HCT116 (cell line): ENCODE measurements around the gene ZFHX3. TPM values are rescaled to one million over a fixed set of nuclear protein-coding genes. Genes with fewer than 3 reads are reported as not detected.

Experiments
- ATAC-seq: fragments of 200-7000 bp; cut with Tn5 transposase; 2 replicates; pipeline ENCODE4 v1.9.1; 2020; ENCODE audit warnings: mild to moderate bottlenecking, moderate library complexity
- BruUV-seq: library from RNA; stranded (reverse); fragments of 400-500 nt; replicated peaks from 2 replicates; lab custom pipeline; 2021; lab: Mats Ljungman, UMichigan
- CTCF ChIA-PET: fragments of 300-600 bp; sonication (Branson Sonifier 250); formaldehyde crosslinking; loops from one replicate; lab custom pipeline; 2021; ENCODE audit warnings: antibody characterized with exemption; lab: Charles Lee
- POLR2A ChIA-PET: fragments of 300-600, 350-600 bp; sonication (Branson Sonifier 250); formaldehyde crosslinking; loops from one replicate; lab custom pipeline; 2021; ENCODE audit warnings: antibody characterized with exemption; lab: Charles Lee
- RAD21 ChIA-PET, 2 experiments: fragments of 300-600 bp; sonication (Branson Sonifier 250); formaldehyde crosslinking; loops; one replicate each; lab custom pipeline; 2023; ENCODE audit warnings: low total read pairs in 2 of 2; ENCODE audit not compliant: uncharacterized antibody in 2 of 2, unreplicated experiment in 2 of 2, low non-redundant PET in 1 of 2; lab: Charles Lee
- DNase-seq: peaks from one replicate; pipeline ENCODE4 v3.0.0-alpha.2; 2010; ENCODE audit warnings: low read depth, low spot score
- H2AFZ ChIP-seq: fragments of 200-600 bp; shearing (Covaris generic), sonication (generic); 2 replicates; pipeline ENCODE4 v1.6.1; 2017; ENCODE audit warnings: low read depth, mixed run types, mixed read lengths, antibody characterized with exemption, low read length; ENCODE audit not compliant: poor library complexity, severe bottlenecking
- H3K27ac ChIP-seq: 2 replicates; pipeline ENCODE4 v1.5.1; 2012; ENCODE audit warnings: low read depth, low read length
- H3K27me3 ChIP-seq: fragments of 200-600 bp; sonication (generic); 2 replicates; pipeline ENCODE4 v1.6.1; 2016; ENCODE audit warnings: mixed run types, low read length, mixed read lengths; ENCODE audit not compliant: insufficient read depth
- H3K36me3 ChIP-seq, 2 experiments: fragments of 200-500 bp in 1 of 2; fragments of 200-600 bp in 1 of 2; sonication (Bioruptor generic) in 1 of 2; sonication (generic) in 1 of 2; 2 replicates each; pipeline versions ENCODE4 v1.5.1 to v1.6.1; 2014 to 2016; ENCODE audit warnings: low read length in 2 of 2, inconsistent platforms in 1 of 2, mixed read lengths in 1 of 2, mixed run types in 1 of 2; ENCODE audit not compliant: insufficient read depth in 2 of 2, control insufficient read depth in 1 of 2
- H3K4me1 ChIP-seq, 2 experiments: fragments of 200-600 bp in 1 of 2; sonication (generic) in 1 of 2; 2 replicates each; pipeline versions ENCODE4 v1.5.1 to v1.6.1; 2012 to 2017; ENCODE audit warnings: low read length in 2 of 2, inconsistent platforms in 1 of 2, mild to moderate bottlenecking in 1 of 2, mixed read lengths in 1 of 2, mixed run types in 1 of 2, moderate library complexity in 1 of 2; ENCODE audit not compliant: insufficient read depth in 2 of 2, control insufficient read depth in 1 of 2
- H3K4me2 ChIP-seq: fragments of 200-600 bp; sonication (generic); 2 replicates; pipeline ENCODE4 v1.6.1; 2017; ENCODE audit warnings: mixed run types, low read length, mixed read lengths
- H3K4me3 ChIP-seq, 2 experiments: fragments of 200-600 bp in 1 of 2; sonication (generic) in 1 of 2; replicated peaks in 1 of 2; 2 replicates each; pipeline ENCODE4 v1.5.1; 2011 to 2016; ENCODE audit warnings: low read length in 2 of 2, control low read depth in 1 of 2, low read depth in 1 of 2, mild to moderate bottlenecking in 1 of 2, mixed read lengths in 1 of 2, mixed run types in 1 of 2
- H3K79me2 ChIP-seq: fragments of 200-600 bp; sonication (generic); 2 replicates; pipeline ENCODE4 v1.6.1; 2017; ENCODE audit warnings: mild to moderate bottlenecking, mixed run types, low read length, moderate library complexity, mixed read lengths; ENCODE audit not compliant: insufficient read depth
- H3K9ac ChIP-seq: fragments of 200-600 bp; sonication (generic); 2 replicates; pipeline ENCODE4 v1.6.1; 2016; ENCODE audit warnings: low read length, mixed read lengths
- H3K9me2 ChIP-seq: fragments of 200-600 bp; sonication (generic), shearing (Covaris generic); 2 replicates; pipeline ENCODE4 v1.6.1; 2017; ENCODE audit warnings: mixed run types, mild to moderate bottlenecking, moderate library complexity; ENCODE audit not compliant: insufficient read depth
- H3K9me3 ChIP-seq, 2 experiments: fragments of 200-500 bp in 1 of 2; fragments of 200-600 bp in 1 of 2; sonication (Bioruptor generic) in 1 of 2; sonication (generic) in 1 of 2; 2 replicates each; pipeline ENCODE4 v1.6.1; 2014 to 2017; ENCODE audit warnings: low read length in 2 of 2, mixed read lengths in 2 of 2, inconsistent platforms in 1 of 2, low read depth in 1 of 2, mild to moderate bottlenecking in 1 of 2, mixed run types in 1 of 2, moderate library complexity in 1 of 2; ENCODE audit not compliant: control insufficient read depth in 1 of 2, insufficient read depth in 1 of 2
- H4K20me1 ChIP-seq: fragments of 200-600 bp; sonication (generic), shearing (Covaris generic); 2 replicates; pipeline ENCODE4 v1.6.1; 2017; ENCODE audit warnings: mixed run types, mild to moderate bottlenecking, moderate library complexity; ENCODE audit not compliant: insufficient read depth
- CBX3 ChIP-seq: IDR thresholded peaks from 2 replicates; pipeline ENCODE4 v1.6.1; 2012; ENCODE audit warnings: low read depth
- CTCF ChIP-seq, 3 experiments: fragments of 200-600 bp in 1 of 3; sonication (generic) in 1 of 3; IDR thresholded peaks in 2 of 3; conservative IDR thresholded peaks in 1 of 3; 2 replicates each; pipeline ENCODE4 v1.5.1; 2012 to 2017; ENCODE audit warnings: low read depth in 2 of 3, low read length in 2 of 3, antibody characterized with exemption in 1 of 3, borderline replicate concordance in 1 of 3, control low read depth in 1 of 3, mild to moderate bottlenecking in 1 of 3, mixed read lengths in 1 of 3, mixed run types in 1 of 3, moderate library complexity in 1 of 3; ENCODE audit not compliant: insufficient read depth in 1 of 3
- EGR1 ChIP-seq: IDR thresholded peaks from 2 replicates; pipeline ENCODE4 v1.6.1; 2012; ENCODE audit warnings: low read depth
- POLR2AphosphoS5 ChIP-seq: IDR thresholded peaks from 2 replicates; pipeline ENCODE4 v1.6.1; 2011; ENCODE audit warnings: mild to moderate bottlenecking, low read depth, low read length, moderate library complexity
- SRF ChIP-seq: IDR thresholded peaks from 2 replicates; pipeline ENCODE4 v1.6.1; 2012; ENCODE audit warnings: low read depth
- intact Hi-C: fragments of 100-400 bp; cut with micrococcal nuclease; formaldehyde crosslinking; loops from 2 replicates; pipeline ENCODE4 v1.10.0; 2022
- total RNA-seq: library from RNA; stranded (reverse); gene quantifications from one replicate; pipeline ENCODE4 v1.2.1, GENCODE V29; 2021; ENCODE audit not compliant: unreplicated experiment

The ZFHX3 gene
- total RNA-seq, 1 experiment from 2014 or later = 6.3 TPM

- H3K9ac ChIP-seq = no peak overlapping the region
- ATAC-seq (no peak), DNase-seq (no peak)
- ChIA-PET CTCF (no interaction called here), RAD21 (no interaction called here), POLR2A (interaction anchor here (0.6 kb wide), 1 partner anchor 608 kb away, joined by 3 read pairs; no protein-coding TSS in a partner anchor)
- no peaks in the 10 kb centered on the region for H3K9me3 ChIP-seq
- intact Hi-C loops = no loop called here
- H3K9me2 ChIP-seq = 0 out of 2 replicates have a peak, but pooled peaks cover 3% of the 10 kb centered on the region
- H3K36me3 ChIP-seq = no peaks in the 10 kb centered on the region
- H3K4me1 ChIP-seq = peaks cover 15 to 36% of the 10 kb centered on the region in 2 experiments; a peak in 3 of 4 replicates
- H3K27ac ChIP-seq = no peak overlapping the region
- no peaks in the 10 kb centered on the region for H4K20me1 ChIP-seq
- peak overlapping the region; percentile 37 for H3K4me2 ChIP-seq
- H3K79me2 ChIP-seq = no peaks in the 10 kb centered on the region
- peak overlapping the region; percentile 80 for H2AFZ ChIP-seq
- no peak overlapping the region for H3K4me3 ChIP-seq
- TF ChIP-seq POLR2AphosphoS5 (0 out of 2 replicates have a peak, but pooled peaks have one; percentile 16), EGR1 (no peak)
- no TSS peak for BruUV-seq
- no peaks in the 10 kb centered on the region for H3K27me3 ChIP-seq
These were observed 20.8 kb upstream of the ZFHX3 start for GRCh38 chr16:73068541-73069401.

- CTCF ChIA-PET = no interaction called here
- ATAC-seq (no peak), DNase-seq (no peak)
- H3K27me3 ChIP-seq = no peaks in the 10 kb centered on the region
- 0 out of 2 replicates have a peak, but pooled peaks cover 3% of the 10 kb centered on the region for H3K9me2 ChIP-seq
- H4K20me1 ChIP-seq = no peaks in the 10 kb centered on the region
- H3K27ac ChIP-seq = no peak overlapping the region
- no peaks in the 10 kb centered on the region for H3K36me3 ChIP-seq
- no peak overlapping the region for H3K9ac ChIP-seq
- H3K79me2 ChIP-seq = no peaks in the 10 kb centered on the region
- peaks cover 15 to 36% of the 10 kb centered on the region in 2 experiments; a peak in 3 of 4 replicates for H3K4me1 ChIP-seq
- peak overlapping the region; percentile 37 for H3K4me2 ChIP-seq
- peak overlapping the region; percentile 80 for H2AFZ ChIP-seq
- no peaks in the 10 kb centered on the region for H3K9me3 ChIP-seq
- TF ChIP-seq CTCF (IDR thresholded peaks at IDR 0.05 in 2 of 3, conservative IDR thresholded peaks at IDR 0.05 in 1 of 3; ENCODE audit: borderline replicate concordance in 1 of 3, insufficient read depth in 1 of 3, low read depth in 2 of 3, low read length in 2 of 3) (no peak), SRF (no peak), CBX3 (0 out of 2 replicates have a peak, but pooled peaks have one; percentile 11), EGR1 (no peak)
- TF ChIP-seq, all 23 proteins: peak for 1
- no peak overlapping the region for H3K4me3 ChIP-seq
- ChIA-PET RAD21 (interaction anchor here in 1 of 2 experiments (0.6 kb wide), 1 partner anchor 8 kb away, joined by 3 read pairs; no protein-coding TSS in a partner anchor), POLR2A (interaction anchor here (0.6 kb wide), 1 partner anchor 607 kb away, joined by 3 read pairs; no protein-coding TSS in a partner anchor)
- BruUV-seq = no TSS peak
- intact Hi-C loops = no loop called here
These were observed 20.0 kb upstream of the ZFHX3 start for GRCh38 chr16:73067671-73068540.
